Measurements from ENCODE around the gene JMJD1C.

JMJD1C gene

DNA sequence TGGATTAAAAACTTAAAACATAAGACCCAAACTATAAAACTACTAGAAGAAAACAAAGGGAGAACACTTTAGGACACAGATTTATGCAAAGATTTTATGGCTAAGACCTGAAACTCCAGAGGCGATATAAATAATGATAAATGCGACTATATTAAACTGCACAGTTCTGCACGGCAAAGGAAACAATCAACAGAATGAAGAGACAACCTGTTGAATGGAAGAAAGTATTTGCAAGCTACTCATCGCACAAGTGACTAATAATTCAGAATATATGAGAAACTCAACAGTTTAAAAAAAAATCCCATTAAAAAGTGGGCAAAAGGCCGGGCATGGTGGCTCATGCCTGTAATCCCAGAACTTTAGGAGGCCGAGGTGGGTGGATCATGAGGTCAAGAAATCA, 73.6 kb downstream of the JMJD1C start:
- Histone ChIP-seq H3K36me3 (ENCODE audit: control insufficient read depth, low read length) (no peaks in the 10 kb centered on the region), H3K4me1 (ENCODE audit: control insufficient read depth, low read length) (peaks cover 5% of the 10 kb centered on the region), H3K27me3 (ENCODE audit: control insufficient read depth, low read length) (no peaks in the 10 kb centered on the region), H3K27ac (ENCODE audit: low read depth, low read length) (no peak overlapping the region), H4K20me1 (ENCODE audit: control insufficient read depth, insufficient read depth, low read depth, low read length) (no peaks in the 10 kb centered on the region), H3F3A (ENCODE audit: control insufficient read depth, insufficient read depth) (0 out of 2 replicates have a peak, but pooled peaks cover 3% of the 10 kb centered on the region), H3K4me2 (ENCODE audit: low read length) (no peak overlapping the region), H3K79me2 (ENCODE audit: control insufficient read depth, low read length) (peaks cover 48% of the 10 kb centered on the region), H3K9me2 (replicated peaks; ENCODE audit: control insufficient read depth, low read length) (no peaks in the 10 kb centered on the region), H3K4me3 (ENCODE audit: low read length) (no peak overlapping the region), H3K9me3 (ENCODE audit: control insufficient read depth, insufficient read depth, low read length) (peaks cover 7% of the 10 kb centered on the region; the same call in 1 of the 2 replicates)
- TF ChIP-seq EZH2phosphoT487 (IDR thresholded peaks at IDR 0.05; ENCODE audit: borderline replicate concordance, low read length) (no peak), CTCF (IDR thresholded peaks at IDR 0.05; ENCODE audit: low read depth, low read length, poor library complexity, severe bottlenecking) (no peak)

GRCh38 chr10:63391812-63392211, 74.0 kb downstream of the JMJD1C start:
- no peaks in the 10 kb centered on the region for H3K27me3 ChIP-seq (ENCODE audit: control insufficient read depth, low read length)
- TF ChIP-seq CTCF (IDR thresholded peaks at IDR 0.05; ENCODE audit: low read depth, low read length, poor library complexity, severe bottlenecking) = no peak
- TF ChIP-seq EZH2phosphoT487 (IDR thresholded peaks at IDR 0.05; ENCODE audit: borderline replicate concordance, low read length) = no peak
- H3K4me3 ChIP-seq (ENCODE audit: low read length) = no peak overlapping the region
- no peaks in the 10 kb centered on the region for H4K20me1 ChIP-seq (ENCODE audit: control insufficient read depth, insufficient read depth, low read depth, low read length)
- H3K4me2 ChIP-seq (ENCODE audit: low read length) = no peak overlapping the region
- peaks cover 7% of the 10 kb centered on the region; the same call in 1 of the 2 replicates for H3K9me3 ChIP-seq (ENCODE audit: control insufficient read depth, insufficient read depth, low read length)
- no peaks in the 10 kb centered on the region for H3K36me3 ChIP-seq (ENCODE audit: control insufficient read depth, low read length)
- no peaks in the 10 kb centered on the region for H3K9me2 ChIP-seq (replicated peaks; ENCODE audit: control insufficient read depth, low read length)
- no peak overlapping the region for H3K27ac ChIP-seq (ENCODE audit: low read depth, low read length)
- H3K79me2 ChIP-seq (ENCODE audit: control insufficient read depth, low read length) = peaks cover 52% of the 10 kb centered on the region
- H3K4me1 ChIP-seq (ENCODE audit: control insufficient read depth, low read length) = peaks cover 5% of the 10 kb centered on the region
- 0 out of 2 replicates have a peak, but pooled peaks cover 3% of the 10 kb centered on the region for H3F3A ChIP-seq (ENCODE audit: control insufficient read depth, insufficient read depth)

- TF ChIP-seq EZH2phosphoT487 (IDR thresholded peaks at IDR 0.05; ENCODE audit: borderline replicate concordance, low read length) = no peak
- no peak for TF ChIP-seq CTCF (IDR thresholded peaks at IDR 0.05; ENCODE audit: low read depth, low read length, poor library complexity, severe bottlenecking)
- H3K79me2 ChIP-seq (ENCODE audit: control insufficient read depth, low read length) = peaks cover 63% of the 10 kb centered on the region
Measured at GRCh38 chr10:63390521-63390920, 75.3 kb downstream of the JMJD1C start.

More at GRCh38 chr10:63390521-63390920, 75.3 kb downstream of the JMJD1C start:
- Histone ChIP-seq H3K9me2 (replicated peaks; ENCODE audit: control insufficient read depth, low read length) (no peaks in the 10 kb centered on the region), H3K4me1 (ENCODE audit: control insufficient read depth, low read length) (peaks cover 5% of the 10 kb centered on the region), H4K20me1 (ENCODE audit: control insufficient read depth, insufficient read depth, low read depth, low read length) (no peaks in the 10 kb centered on the region), H3K4me3 (ENCODE audit: low read length) (no peak overlapping the region), H3K27me3 (ENCODE audit: control insufficient read depth, low read length) (no peaks in the 10 kb centered on the region), H3K27ac (ENCODE audit: low read depth, low read length) (no peak overlapping the region), H3F3A (ENCODE audit: control insufficient read depth, insufficient read depth) (0 out of 2 replicates have a peak, but pooled peaks cover under 1% of the 10 kb centered on the region), H3K36me3 (ENCODE audit: control insufficient read depth, low read length) (no peaks in the 10 kb centered on the region), H3K9me3 (ENCODE audit: control insufficient read depth, insufficient read depth, low read length) (peaks cover 7% of the 10 kb centered on the region; the same call in 1 of the 2 replicates), H3K4me2 (ENCODE audit: low read length) (no peak overlapping the region)
